ENCODE results near the gene SYNGAP1.
"Not testable (repeated sequence)": the region's sequence is repeated elsewhere in the genome, so short reads cannot be mapped to it uniquely, and the experiment has no call there.

The SYNGAP1 gene

DNA sequence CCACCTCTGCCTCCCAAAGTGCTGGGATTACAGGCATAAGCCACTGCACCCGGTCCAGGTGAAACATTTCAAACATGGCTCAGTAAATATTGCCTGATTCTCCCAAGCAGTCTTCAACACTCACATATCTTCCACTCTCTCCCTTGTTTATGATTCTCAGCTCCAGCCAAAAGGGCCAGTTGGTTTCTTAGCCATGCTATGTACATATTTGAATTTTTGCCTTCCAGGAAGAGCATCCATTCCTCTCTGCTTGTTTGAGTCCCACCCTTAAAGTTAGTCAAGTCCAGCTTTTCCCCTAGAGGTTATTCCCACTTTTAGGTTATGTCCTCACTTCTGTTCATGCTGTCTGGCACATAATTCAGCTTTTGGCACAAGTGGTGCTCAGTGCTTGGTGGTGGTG lies 22.3 kb upstream of the SYNGAP1 start:
- no peaks in the 10 kb centered on the region; the same call in 1 of the 2 replicates for H4K20me1 ChIP-seq (ENCODE audit: insufficient read depth, low read length)
- H3K36me3 ChIP-seq (replicated peaks; ENCODE audit: insufficient read depth, low read length), result peaks cover 8% of the 10 kb centered on the region
- no peak overlapping the region for H3K9ac ChIP-seq (ENCODE audit: low read length)
- H3K4me3 ChIP-seq (ENCODE audit: low read length), result no peak overlapping the region
- no peaks in the 10 kb centered on the region for H3K9me2 ChIP-seq (replicated peaks; ENCODE audit: insufficient read depth, low read length)
- no peak for DNase-seq
- H3K79me2 ChIP-seq (ENCODE audit: low read length), result peaks cover 92% of the 10 kb centered on the region
- peaks cover 13% of the 10 kb centered on the region for H3K4me1 ChIP-seq (ENCODE audit: low read length)
- TF ChIP-seq EZH2 (optimal IDR thresholded peaks at IDR 0.05; ENCODE audit: low read depth, low read length) (no peak), EZH2phosphoT487 (IDR thresholded peaks at IDR 0.05; ENCODE audit: low read length) (no peak)
- TF ChIP-seq, protein P1, sequence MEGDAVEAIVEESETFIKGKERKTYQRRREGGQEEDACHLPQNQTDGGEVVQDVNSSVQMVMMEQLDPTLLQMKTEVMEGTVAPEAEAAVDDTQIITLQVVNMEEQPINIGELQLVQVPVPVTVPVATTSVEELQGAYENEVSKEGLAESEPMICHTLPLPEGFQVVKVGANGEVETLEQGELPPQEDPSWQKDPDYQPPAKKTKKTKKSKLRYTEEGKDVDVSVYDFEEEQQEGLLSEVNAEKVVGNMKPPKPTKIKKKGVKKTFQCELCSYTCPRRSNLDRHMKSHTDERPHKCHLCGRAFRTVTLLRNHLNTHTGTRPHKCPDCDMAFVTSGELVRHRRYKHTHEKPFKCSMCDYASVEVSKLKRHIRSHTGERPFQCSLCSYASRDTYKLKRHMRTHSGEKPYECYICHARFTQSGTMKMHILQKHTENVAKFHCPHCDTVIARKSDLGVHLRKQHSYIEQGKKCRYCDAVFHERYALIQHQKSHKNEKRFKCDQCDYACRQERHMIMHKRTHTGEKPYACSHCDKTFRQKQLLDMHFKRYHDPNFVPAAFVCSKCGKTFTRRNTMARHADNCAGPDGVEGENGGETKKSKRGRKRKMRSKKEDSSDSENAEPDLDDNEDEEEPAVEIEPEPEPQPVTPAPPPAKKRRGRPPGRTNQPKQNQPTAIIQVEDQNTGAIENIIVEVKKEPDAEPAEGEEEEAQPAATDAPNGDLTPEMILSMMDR (IDR thresholded peaks at IDR 0.05; ENCODE audit: low read length), result no peak
- H3K4me2 ChIP-seq (ENCODE audit: low read depth, low read length), result no peak overlapping the region
- no peak overlapping the region for H3K27ac ChIP-seq (ENCODE audit: low read length)
- H3K9me3 ChIP-seq (replicated peaks; ENCODE audit: insufficient read depth, low read length), result no peaks in the 10 kb centered on the region
- H3K27me3 ChIP-seq (replicated peaks; ENCODE audit: insufficient read depth, low read length), result no peaks in the 10 kb centered on the region
- H3F3A ChIP-seq (ENCODE audit: insufficient read depth, low read length), result 0 out of 2 replicates have a peak, but pooled peaks cover 11% of the 10 kb centered on the region
- no peak overlapping the region for H2AFZ ChIP-seq (ENCODE audit: low read length)

DNA sequence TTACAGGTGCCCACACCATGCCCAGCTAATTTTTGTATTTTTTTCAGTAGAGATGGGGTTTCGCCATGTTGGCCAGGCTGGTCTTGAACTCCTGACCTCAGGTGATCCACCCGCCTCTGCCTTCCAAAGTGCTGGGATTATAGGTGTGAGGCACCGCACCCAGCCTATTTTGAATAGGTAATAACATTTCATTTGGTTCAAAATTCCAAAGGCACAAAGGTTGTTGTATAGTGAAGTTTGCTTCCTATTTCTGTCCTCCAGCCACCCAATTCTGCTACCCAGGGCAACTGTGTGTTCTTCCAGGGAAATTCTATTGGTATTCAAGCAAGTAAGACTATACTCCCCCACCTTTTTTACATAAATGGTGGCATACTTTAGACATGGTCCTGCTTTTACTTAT lies 21.3 kb upstream of the SYNGAP1 start:
- not testable (repeated sequence) for H3K36me3 ChIP-seq (replicated peaks; ENCODE audit: insufficient read depth, low read length); H2AFZ ChIP-seq (ENCODE audit: low read length); H3F3A ChIP-seq (ENCODE audit: insufficient read depth, low read length); H4K20me1 ChIP-seq (ENCODE audit: insufficient read depth, low read length); DNase-seq; H3K4me2 ChIP-seq (ENCODE audit: low read depth, low read length); H3K4me3 ChIP-seq (ENCODE audit: low read length); H3K9me2 ChIP-seq (replicated peaks; ENCODE audit: insufficient read depth, low read length); H3K27ac ChIP-seq (ENCODE audit: low read length); H3K9ac ChIP-seq (ENCODE audit: low read length); H3K9me3 ChIP-seq (replicated peaks; ENCODE audit: insufficient read depth, low read length); H3K27me3 ChIP-seq (replicated peaks; ENCODE audit: insufficient read depth, low read length)
- Histone ChIP-seq H3K79me2 (ENCODE audit: low read length) (peaks cover 90% of the 10 kb centered on the region), H3K4me1 (ENCODE audit: low read length) (peaks cover 10% of the 10 kb centered on the region)

DNA sequence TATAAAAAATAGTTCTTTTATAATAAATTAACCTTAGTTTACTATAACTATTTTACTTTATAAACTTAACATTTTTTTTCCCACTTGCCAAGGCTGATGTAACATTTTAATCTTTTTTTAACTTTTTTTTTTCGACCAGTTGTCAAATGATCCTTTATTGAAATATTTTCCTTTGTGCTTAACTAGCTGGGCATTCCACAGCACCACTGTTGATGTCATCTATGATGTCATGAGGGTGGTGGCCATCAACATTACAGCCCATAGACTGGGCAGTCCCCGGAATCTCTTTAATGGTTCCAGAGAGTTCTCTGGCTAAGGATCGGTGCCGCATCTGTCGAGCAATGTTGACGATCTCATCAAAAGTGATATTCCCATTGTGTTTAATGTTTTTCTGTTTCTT lies 20.0 kb upstream of the SYNGAP1 start:
- not testable (repeated sequence) for H3K4me2 ChIP-seq (ENCODE audit: low read depth, low read length); H3K27me3 ChIP-seq (replicated peaks; ENCODE audit: insufficient read depth, low read length); DNase-seq; H3K4me1 ChIP-seq (ENCODE audit: low read length); H2AFZ ChIP-seq (ENCODE audit: low read length); H3F3A ChIP-seq (ENCODE audit: insufficient read depth, low read length); H3K27ac ChIP-seq (ENCODE audit: low read length); H3K9ac ChIP-seq (ENCODE audit: low read length); H3K4me3 ChIP-seq (ENCODE audit: low read length); H4K20me1 ChIP-seq (ENCODE audit: insufficient read depth, low read length); H3K9me2 ChIP-seq (replicated peaks; ENCODE audit: insufficient read depth, low read length); H3K9me3 ChIP-seq (replicated peaks; ENCODE audit: insufficient read depth, low read length)
- H3K36me3 ChIP-seq (replicated peaks; ENCODE audit: insufficient read depth, low read length), result peaks cover 13% of the 10 kb centered on the region
- H3K79me2 ChIP-seq (ENCODE audit: low read length), result peaks cover 88% of the 10 kb centered on the region

DNA sequence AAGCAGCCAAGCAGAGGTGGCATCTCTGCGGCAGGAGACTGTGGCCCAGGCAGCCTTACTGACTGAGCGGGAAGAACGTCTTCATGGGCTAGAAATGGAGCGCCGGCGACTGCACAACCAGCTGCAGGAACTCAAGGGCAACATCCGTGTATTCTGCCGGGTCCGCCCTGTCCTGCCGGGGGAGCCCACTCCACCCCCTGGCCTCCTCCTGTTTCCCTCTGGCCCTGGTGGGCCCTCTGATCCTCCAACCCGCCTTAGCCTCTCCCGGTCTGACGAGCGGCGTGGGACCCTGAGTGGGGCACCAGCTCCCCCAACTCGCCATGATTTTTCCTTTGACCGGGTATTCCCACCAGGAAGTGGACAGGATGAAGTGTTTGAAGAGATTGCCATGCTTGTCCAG lies 15.0 kb upstream of the SYNGAP1 start:
- peaks cover 58% of the 10 kb centered on the region for H3K79me2 ChIP-seq (ENCODE audit: low read length)
- H3K9me2 ChIP-seq (replicated peaks; ENCODE audit: insufficient read depth, low read length), result no peaks in the 10 kb centered on the region
- no peaks in the 10 kb centered on the region for H3K27me3 ChIP-seq (replicated peaks; ENCODE audit: insufficient read depth, low read length)
- H3K36me3 ChIP-seq (replicated peaks; ENCODE audit: insufficient read depth, low read length), result peaks cover 7% of the 10 kb centered on the region; the same call in 1 of the 2 replicates
- no peak overlapping the region for H3K4me3 ChIP-seq (ENCODE audit: low read length)
- DNase-seq, result no peak
- TF ChIP-seq EZH2 (optimal IDR thresholded peaks at IDR 0.05; ENCODE audit: low read depth, low read length) (no peak), EZH2phosphoT487 (IDR thresholded peaks at IDR 0.05; ENCODE audit: low read length) (no peak)
- TF ChIP-seq, protein P1 (IDR thresholded peaks at IDR 0.05; ENCODE audit: low read length), result no peak
- H3K27ac ChIP-seq (ENCODE audit: low read length), result no peak overlapping the region
- no peak overlapping the region for H3K9ac ChIP-seq (ENCODE audit: low read length)
- no peaks in the 10 kb centered on the region for H4K20me1 ChIP-seq (ENCODE audit: insufficient read depth, low read length)
- no peaks in the 10 kb centered on the region for H3K4me1 ChIP-seq (ENCODE audit: low read length)
- no peak overlapping the region for H2AFZ ChIP-seq (ENCODE audit: low read length)
- no peak overlapping the region for H3K4me2 ChIP-seq (ENCODE audit: low read depth, low read length)
- peaks cover 44% of the 10 kb centered on the region for H3F3A ChIP-seq (ENCODE audit: insufficient read depth, low read length)
- no peaks in the 10 kb centered on the region for H3K9me3 ChIP-seq (replicated peaks; ENCODE audit: insufficient read depth, low read length)

Measured in MM.1S (cell line).